Kidney capillary endothelial cell (primary cell): Measurements from ENCODE around the gene SPDEF.

Source experiments
- DNase-seq: peaks from one replicate; pipeline ENCODE4 v3.0.0-alpha.2; 2018; ENCODE audit warnings: low spot score

SPDEF gene

DNA sequence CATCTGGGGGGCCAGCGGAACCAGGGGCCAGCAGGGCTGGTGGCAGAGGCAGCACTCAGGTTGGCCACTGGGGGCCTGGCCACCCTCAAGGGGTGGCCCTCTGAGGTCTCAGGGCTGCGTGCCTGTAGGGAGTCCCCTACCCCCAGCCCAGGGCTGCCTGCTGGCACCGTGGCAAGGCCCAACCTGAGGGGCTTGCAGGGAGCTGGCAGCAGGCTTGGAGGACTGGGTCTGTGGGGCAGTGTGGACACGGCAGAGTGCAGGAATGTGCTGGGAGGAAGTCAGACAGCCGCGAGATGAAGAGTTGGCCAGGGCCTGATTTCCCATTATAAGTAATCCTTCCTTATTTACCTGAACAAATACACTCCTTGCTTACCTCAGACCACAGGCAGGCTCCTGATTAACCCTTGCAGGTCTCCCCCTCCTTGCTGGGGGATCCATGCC is at the start of gene SPDEF:
SPDEF (minus strand) TSS at position 299 of the 441 bp plus-strand sequence. CDS start 11,874 bp downstream, outside the sequence.
- no peak for DNase-seq

DNA sequence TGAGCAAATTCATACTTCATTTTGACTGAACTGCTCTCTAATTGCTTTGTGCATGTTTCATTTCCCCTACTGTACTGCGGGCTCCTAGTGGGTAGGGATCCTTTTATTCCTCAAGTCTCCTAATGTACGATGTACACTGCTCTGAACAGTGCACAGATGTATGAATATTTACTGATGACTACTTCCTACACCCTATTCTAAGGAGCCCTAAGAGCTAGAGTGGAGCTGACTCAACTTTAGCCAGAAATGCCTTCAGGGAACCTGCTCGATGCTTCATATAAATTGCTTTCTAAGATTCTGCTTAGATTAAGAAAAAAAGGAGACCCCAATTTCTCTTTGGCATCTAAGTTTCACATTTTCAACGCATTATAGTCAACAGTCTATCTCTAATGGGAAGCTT is 47.6 kb upstream of the SPDEF start:
- no peak for DNase-seq

GRCh38 chr6:34602318-34603111 is 46.4 kb upstream of the SPDEF start:
- DNase-seq = no peak

GRCh38 chr6:34601706-34602105 is 45.6 kb upstream of the SPDEF start:
- DNase-seq = no peak

DNA sequence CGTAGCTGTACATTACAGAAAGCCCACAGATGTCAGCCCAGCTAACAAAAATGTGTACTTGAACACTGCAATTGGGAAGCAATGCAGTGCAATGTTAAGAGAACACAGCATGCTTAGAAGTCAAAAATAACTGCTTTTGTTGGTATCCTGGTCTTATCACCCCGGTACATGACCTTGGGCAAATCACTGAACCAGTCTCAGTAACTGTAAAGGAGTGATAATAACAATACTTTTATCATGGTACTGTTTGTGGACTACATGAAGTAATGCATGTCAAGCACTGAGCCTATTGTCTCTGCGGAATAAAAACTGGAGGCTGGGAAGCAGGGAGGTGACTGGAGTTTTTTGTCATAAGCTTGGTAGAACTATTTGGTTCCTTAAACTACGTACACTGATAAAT is 44.7 kb upstream of the SPDEF start:
- no peak for DNase-seq

DNA sequence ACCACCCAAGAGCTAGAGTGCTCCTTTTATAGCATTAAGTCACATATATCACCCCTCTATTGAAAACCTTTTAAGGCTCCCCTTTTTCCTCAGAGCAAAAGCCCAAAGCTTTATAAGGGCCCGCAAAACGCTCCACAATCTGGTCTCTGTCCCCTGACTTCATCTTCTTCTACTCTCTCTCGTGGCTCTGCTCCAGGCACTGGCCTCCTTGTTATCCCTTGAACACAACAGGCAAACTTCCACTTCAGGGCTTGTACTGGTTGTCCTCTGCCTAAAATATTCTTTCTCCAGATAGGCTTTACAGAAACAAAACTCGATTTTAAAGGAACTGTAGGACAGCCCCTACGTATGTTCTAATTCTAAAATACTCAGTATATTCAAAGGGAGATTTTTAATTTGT is 44.0 kb upstream of the SPDEF start:
- DNase-seq = no peak

- no peak for DNase-seq
Observed at GRCh38 chr6:34598712-34599111, 42.6 kb upstream of the SPDEF start.

DNA sequence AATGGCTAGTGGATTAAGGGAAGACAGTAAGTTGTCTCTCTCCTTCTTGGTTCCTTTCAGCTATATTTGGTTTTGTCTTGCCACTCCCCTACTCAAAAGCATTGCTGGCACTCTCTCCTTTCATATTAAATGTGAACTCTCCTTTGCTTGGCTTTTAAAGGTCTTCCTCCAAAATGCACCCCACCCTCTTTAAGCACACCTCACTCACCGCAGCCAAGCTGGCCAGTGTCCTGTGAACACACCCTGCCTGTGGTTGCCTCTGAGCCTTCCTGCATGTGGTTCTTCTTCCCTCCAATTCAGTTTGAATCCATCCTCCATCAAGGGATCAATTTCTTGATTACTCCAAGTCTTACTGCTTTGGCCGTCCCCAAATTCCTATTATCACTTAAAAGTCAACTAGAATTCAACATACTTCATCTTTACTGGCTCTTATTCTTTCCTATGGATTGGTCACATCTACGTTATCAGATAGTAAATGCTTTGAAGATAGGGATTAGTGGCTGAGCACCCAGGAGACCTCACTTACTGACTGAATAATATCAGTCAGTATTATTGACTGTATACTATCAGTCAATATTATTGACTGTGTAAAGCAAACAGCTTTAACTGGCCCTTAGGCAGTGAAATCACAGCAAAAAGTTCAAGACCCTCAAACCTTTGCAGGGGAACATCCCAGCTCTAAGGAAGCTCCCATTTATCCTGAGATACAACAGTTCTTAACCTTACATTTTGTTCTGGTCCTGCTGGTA is 41.6 kb upstream of the SPDEF start:
- DNase-seq = no peak

DNA sequence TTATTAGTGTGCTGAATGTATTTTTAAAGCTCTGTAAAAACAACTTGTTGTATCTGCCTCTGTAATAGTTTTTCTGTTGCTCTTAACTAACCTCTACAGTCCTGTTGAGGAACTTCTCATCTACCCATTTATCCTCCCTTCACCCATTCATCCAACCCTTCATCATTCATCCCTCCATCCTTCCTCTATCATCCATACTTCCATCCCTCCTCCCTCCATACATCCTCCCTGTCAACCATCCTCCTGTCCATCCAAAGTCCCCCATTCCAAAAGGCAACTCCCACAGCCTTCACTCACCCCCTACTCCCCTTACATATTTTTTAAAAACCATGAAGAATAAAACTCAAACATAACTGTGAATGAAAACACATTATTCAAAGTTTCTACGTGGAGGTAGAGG is 40.7 kb upstream of the SPDEF start:
- DNase-seq = no peak

- DNase-seq = no peak
Observed at GRCh38 chr6:34595332-34596184, 39.4 kb upstream of the SPDEF start.

DNA sequence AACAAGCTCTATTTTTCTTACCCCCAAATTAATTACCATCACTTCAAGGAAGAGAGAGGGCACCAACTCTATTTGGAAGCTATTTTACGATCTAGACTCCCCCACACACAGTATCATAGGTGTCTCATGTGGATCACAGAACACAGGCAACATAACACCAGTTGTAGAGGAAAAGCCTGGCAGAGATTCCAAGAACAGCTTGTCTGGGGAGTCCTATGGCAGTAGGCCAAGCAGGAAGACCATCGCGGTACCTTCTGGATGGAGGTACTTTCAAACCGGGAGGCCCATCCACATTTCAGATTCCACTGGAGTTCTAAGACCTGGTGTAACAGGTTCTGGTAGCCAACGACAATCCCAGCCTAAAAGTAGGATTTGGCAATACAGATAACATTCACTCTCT is 37.6 kb upstream of the SPDEF start:
- no peak for DNase-seq

- DNase-seq = no peak
Observed at GRCh38 chr6:34592208-34592952, 36.3 kb upstream of the SPDEF start.

- no peak for DNase-seq
Observed at GRCh38 chr6:34589691-34590090, 33.6 kb upstream of the SPDEF start.

DNA sequence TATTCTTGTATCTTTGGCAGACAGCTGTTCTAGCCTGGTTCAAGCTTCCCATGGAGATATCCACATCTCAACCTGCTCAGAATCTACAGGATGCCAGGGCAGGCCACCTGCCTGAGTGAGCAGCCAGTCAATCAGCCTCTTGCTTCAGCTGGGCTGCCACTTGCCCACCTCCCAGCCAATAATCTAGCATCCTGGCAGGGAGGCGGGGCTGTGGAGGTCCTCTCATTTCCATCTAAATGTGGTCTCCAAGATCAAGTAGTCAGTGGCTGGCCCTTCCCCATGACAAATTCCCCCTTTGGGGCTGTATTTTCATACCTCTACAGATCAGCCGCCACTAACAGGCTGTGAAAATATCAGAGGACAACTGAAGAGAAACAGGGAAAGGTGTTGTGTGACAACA is 33.0 kb upstream of the SPDEF start:
- DNase-seq = no peak

GRCh38 chr6:34587851-34588250 is 31.7 kb upstream of the SPDEF start:
- DNase-seq = no peak

DNA sequence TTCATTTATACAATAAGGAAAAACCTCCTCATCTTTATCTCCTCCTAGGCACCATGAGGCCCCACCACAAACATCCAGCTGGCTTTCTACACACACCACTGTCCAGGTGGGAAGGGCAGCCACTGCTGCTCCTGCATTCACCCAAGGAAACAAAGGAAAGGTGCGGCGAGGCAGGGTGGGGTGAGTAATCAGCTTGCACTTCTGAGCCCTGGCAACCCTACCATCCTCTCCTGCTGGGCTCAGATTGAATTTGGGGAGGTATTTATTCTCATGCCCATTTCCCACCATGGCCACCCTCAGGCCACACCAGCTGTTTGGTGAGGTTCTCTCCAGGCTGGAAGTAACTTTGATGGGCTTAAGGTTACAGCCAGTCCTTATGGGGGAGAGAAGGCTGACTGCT is 31.2 kb upstream of the SPDEF start:
- DNase-seq = no peak

DNA sequence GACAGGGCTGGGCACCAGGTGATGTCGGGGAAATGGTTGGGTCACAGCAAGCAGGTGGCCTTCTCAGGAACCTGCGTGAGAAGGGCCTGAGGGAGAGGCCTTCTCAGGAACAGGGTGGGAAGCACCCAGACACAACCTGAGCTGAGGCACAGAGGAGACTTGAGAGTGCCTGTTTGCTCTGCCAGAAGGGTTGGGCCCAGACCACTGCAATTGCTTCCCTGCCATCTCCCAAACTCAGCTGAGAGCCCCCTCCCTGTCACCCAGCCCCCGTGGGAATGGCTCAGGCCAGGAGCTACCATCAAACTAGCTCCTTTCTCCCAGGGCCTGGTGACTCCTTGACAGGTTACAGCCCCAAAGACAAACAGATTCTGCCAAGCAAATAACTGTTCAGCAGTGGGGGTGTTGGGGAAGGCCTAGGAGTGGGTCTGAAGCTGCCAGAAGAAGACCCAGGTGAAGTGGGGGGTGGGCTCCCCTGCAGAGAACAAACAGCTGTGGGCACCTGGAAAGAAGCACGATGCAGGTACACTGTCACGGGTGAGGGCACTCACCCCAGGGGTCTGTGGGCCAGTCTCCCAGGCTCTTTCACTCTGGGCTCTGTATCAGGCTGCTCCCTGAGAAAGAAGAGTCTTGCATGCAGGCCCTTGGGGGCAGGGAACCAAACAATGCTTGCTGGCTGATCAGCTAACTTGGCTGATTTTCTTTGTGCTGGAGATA is 30.4 kb upstream of the SPDEF start:
- no peak for DNase-seq

- no peak for DNase-seq
Observed at GRCh38 chr6:34585512-34586061, 29.5 kb upstream of the SPDEF start.

GRCh38 chr6:34585108-34585507 is 29.0 kb upstream of the SPDEF start:
- DNase-seq = no peak

GRCh38 chr6:34584694-34585093 is 28.6 kb upstream of the SPDEF start:
- DNase-seq = no peak
